SK-N-SH treated with all-trans-retinoic acid at 6 μM for 48 hours (cell line): ENCODE results near the gene ZCWPW2.

ENCODE experiments used
- ATAC-seq: fragments of 200-7000 bp; cut with Tn5 transposase; 3 replicates; pipeline ENCODE4 v1.9.1; 2020; ENCODE audit warnings: mild to moderate bottlenecking, moderate library complexity
- ARNTL ChIP-seq: fragments of 450-650 bp; formaldehyde crosslinking; IDR thresholded peaks from 2 replicates; pipeline ENCODE4 v1.5.0; 2020; ENCODE audit warnings: low read depth, mild to moderate bottlenecking, moderate library complexity, borderline replicate concordance
- BACH2 ChIP-seq: fragments of 250-450 bp; sonication (Bioruptor Pico); IDR thresholded peaks from 2 replicates; pipeline ENCODE4 v1.9.0; 2021; ENCODE audit warnings: mild to moderate bottlenecking, borderline replicate concordance
- CSDC2 ChIP-seq: fragments of 250-450 bp; sonication (Bioruptor Pico); IDR thresholded peaks from 2 replicates; pipeline ENCODE4 v1.5.0; 2020; ENCODE audit warnings: mild to moderate bottlenecking, moderate library complexity
- ESRRG ChIP-seq: fragments of 250-450 bp; sonication (Bioruptor Pico); IDR thresholded peaks from 2 replicates; pipeline ENCODE4 v1.6.1; 2021; ENCODE audit warnings: mild to moderate bottlenecking
- GLIS3 ChIP-seq: fragments of 250-450 bp; sonication (Bioruptor Pico); IDR thresholded peaks from 2 replicates; pipeline ENCODE4 v1.5.0; 2020; ENCODE audit warnings: mild to moderate bottlenecking, moderate library complexity
- ISL1 ChIP-seq: fragments of 250-450 bp; sonication (Bioruptor Pico); IDR thresholded peaks from 2 replicates; pipeline ENCODE4 v2.1.2; 2022; ENCODE audit warnings: mild to moderate bottlenecking, moderate library complexity
- OSR1 ChIP-seq: fragments of 250-450 bp; sonication (Bioruptor Pico); IDR thresholded peaks from 2 replicates; pipeline ENCODE4 v1.8.0; 2022; ENCODE audit warnings: moderate library complexity, mild to moderate bottlenecking, inconsistent platforms
- PPARA ChIP-seq: fragments of 250-450 bp; sonication (Bioruptor Pico); IDR thresholded peaks from 2 replicates; pipeline ENCODE4 v1.5.0; 2020; ENCODE audit warnings: mild to moderate bottlenecking, borderline replicate concordance
- RARB ChIP-seq: fragments of 250-450 bp; sonication (Bioruptor Pico); IDR thresholded peaks from 2 replicates; pipeline ENCODE4 v1.8.0; 2021; ENCODE audit warnings: mild to moderate bottlenecking, moderate library complexity
- SNAI2 ChIP-seq: fragments of 250-450 bp; sonication (Bioruptor Pico); IDR thresholded peaks from 2 replicates; pipeline ENCODE4 v1.5.0; 2020; ENCODE audit warnings: mild to moderate bottlenecking, moderate library complexity
- TCF4 ChIP-seq: fragments of 250-450 bp; sonication (Bioruptor Pico); IDR thresholded peaks from 2 replicates; pipeline ENCODE4 v1.8.0; 2021; ENCODE audit warnings: mild to moderate bottlenecking, moderate library complexity, borderline replicate concordance
- TOX ChIP-seq: fragments of 250-450 bp; sonication (Bioruptor Pico); IDR thresholded peaks from 2 replicates; pipeline ENCODE4 v1.8.0; 2021; ENCODE audit warnings: mild to moderate bottlenecking, moderate library complexity, borderline replicate concordance
- ZC3H10 ChIP-seq: fragments of 250-450 bp; sonication (Bioruptor Pico); IDR thresholded peaks from 2 replicates; pipeline ENCODE4 v1.5.1; 2021; ENCODE audit warnings: mild to moderate bottlenecking, moderate library complexity
- ZFP30 ChIP-seq: fragments of 450-650 bp; formaldehyde crosslinking; IDR thresholded peaks from 2 replicates; pipeline ENCODE4 v1.5.0; 2022; ENCODE audit warnings: mild to moderate bottlenecking, moderate library complexity
- ZNF70 ChIP-seq: fragments of 450-650 bp; formaldehyde crosslinking; IDR thresholded peaks from 2 replicates; pipeline ENCODE4 v1.5.0; 2020; ENCODE audit warnings: mild to moderate bottlenecking, moderate library complexity
- ZNF8 ChIP-seq: fragments of 450-650 bp; formaldehyde crosslinking; IDR thresholded peaks from 2 replicates; pipeline ENCODE4 v1.5.0; 2020; ENCODE audit warnings: mild to moderate bottlenecking, moderate library complexity
- TF ChIP-seq, protein P1 (sequence below): fragments of 250-450 bp; sonication (Bioruptor Pico); IDR thresholded peaks from 2 replicates; pipeline ENCODE4 v1.8.0; 2020; ENCODE audit warnings: mild to moderate bottlenecking, moderate library complexity, borderline replicate concordance
- TF ChIP-seq, protein P2 (sequence below): fragments of 250-450 bp; sonication (Bioruptor Pico); IDR thresholded peaks from 2 replicates; pipeline ENCODE4 v1.5.0; 2020; ENCODE audit warnings: mild to moderate bottlenecking, moderate library complexity
- TF ChIP-seq, protein P3 (sequence below): fragments of 250-450 bp; sonication (Bioruptor Pico); IDR thresholded peaks from 2 replicates; pipeline ENCODE4 v1.5.1; 2020; ENCODE audit warnings: low read depth, mild to moderate bottlenecking, moderate library complexity
- TF ChIP-seq, protein P4 (sequence below): fragments of 250-450 bp; sonication (Bioruptor Pico); IDR thresholded peaks from 2 replicates; pipeline ENCODE4 v1.5.1; 2021; ENCODE audit warnings: mild to moderate bottlenecking, moderate library complexity
- TF ChIP-seq, protein P5 (sequence below): fragments of 250-450 bp; sonication (Bioruptor Pico); IDR thresholded peaks from 2 replicates; pipeline ENCODE4 v1.8.0; 2021; ENCODE audit warnings: low read depth, mild to moderate bottlenecking, moderate library complexity, borderline replicate concordance

ZCWPW2 gene

DNA sequence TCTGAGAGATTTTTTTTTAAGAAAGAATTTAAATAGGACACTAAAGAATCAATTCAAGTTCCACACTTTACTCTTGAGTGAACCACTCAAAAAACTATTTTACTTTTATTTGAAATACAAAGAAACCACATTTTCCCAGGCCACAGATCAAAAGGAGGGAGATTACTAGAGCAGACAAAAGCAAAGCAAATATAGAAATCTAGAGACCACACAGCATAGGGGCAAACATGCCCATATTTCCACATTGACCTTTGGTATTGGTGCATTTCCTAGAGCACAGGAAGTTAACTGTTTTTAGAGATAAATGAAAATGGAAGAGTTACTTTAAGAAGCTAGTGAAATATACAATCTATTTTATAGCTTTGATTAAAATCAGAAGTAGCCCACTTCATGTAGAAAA lies 27.5 kb upstream of the ZCWPW2 start:
- TF ChIP-seq, protein P1, sequence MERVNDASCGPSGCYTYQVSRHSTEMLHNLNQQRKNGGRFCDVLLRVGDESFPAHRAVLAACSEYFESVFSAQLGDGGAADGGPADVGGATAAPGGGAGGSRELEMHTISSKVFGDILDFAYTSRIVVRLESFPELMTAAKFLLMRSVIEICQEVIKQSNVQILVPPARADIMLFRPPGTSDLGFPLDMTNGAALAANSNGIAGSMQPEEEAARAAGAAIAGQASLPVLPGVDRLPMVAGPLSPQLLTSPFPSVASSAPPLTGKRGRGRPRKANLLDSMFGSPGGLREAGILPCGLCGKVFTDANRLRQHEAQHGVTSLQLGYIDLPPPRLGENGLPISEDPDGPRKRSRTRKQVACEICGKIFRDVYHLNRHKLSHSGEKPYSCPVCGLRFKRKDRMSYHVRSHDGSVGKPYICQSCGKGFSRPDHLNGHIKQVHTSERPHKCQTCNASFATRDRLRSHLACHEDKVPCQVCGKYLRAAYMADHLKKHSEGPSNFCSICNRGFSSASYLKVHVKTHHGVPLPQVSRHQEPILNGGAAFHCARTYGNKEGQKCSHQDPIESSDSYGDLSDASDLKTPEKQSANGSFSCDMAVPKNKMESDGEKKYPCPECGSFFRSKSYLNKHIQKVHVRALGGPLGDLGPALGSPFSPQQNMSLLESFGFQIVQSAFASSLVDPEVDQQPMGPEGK (CRISPR knock-in tag): no peak
- TF ChIP-seq GLIS3 (CRISPR knock-in tag) (no peak), SNAI2 (CRISPR knock-in tag) (no peak), ZNF8 (CRISPR knock-in tag) (no peak), OSR1 (no peak), BACH2 (CRISPR knock-in tag) (no peak), ARNTL (CRISPR knock-in tag) (no peak), ZFP30 (CRISPR knock-in tag) (no peak), TOX (no peak), CSDC2 (no peak), ESRRG (CRISPR knock-in tag) (no peak), TCF4 (CRISPR knock-in tag) (no peak), RARB (CRISPR knock-in tag) (no peak)
- TF ChIP-seq, protein P2, sequence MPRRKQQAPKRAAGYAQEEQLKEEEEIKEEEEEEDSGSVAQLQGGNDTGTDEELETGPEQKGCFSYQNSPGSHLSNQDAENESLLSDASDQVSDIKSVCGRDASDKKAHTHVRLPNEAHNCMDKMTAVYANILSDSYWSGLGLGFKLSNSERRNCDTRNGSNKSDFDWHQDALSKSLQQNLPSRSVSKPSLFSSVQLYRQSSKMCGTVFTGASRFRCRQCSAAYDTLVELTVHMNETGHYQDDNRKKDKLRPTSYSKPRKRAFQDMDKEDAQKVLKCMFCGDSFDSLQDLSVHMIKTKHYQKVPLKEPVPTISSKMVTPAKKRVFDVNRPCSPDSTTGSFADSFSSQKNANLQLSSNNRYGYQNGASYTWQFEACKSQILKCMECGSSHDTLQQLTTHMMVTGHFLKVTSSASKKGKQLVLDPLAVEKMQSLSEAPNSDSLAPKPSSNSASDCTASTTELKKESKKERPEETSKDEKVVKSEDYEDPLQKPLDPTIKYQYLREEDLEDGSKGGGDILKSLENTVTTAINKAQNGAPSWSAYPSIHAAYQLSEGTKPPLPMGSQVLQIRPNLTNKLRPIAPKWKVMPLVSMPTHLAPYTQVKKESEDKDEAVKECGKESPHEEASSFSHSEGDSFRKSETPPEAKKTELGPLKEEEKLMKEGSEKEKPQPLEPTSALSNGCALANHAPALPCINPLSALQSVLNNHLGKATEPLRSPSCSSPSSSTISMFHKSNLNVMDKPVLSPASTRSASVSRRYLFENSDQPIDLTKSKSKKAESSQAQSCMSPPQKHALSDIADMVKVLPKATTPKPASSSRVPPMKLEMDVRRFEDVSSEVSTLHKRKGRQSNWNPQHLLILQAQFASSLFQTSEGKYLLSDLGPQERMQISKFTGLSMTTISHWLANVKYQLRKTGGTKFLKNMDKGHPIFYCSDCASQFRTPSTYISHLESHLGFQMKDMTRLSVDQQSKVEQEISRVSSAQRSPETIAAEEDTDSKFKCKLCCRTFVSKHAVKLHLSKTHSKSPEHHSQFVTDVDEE (CRISPR knock-in tag): no peak
- TF ChIP-seq, protein P3, sequence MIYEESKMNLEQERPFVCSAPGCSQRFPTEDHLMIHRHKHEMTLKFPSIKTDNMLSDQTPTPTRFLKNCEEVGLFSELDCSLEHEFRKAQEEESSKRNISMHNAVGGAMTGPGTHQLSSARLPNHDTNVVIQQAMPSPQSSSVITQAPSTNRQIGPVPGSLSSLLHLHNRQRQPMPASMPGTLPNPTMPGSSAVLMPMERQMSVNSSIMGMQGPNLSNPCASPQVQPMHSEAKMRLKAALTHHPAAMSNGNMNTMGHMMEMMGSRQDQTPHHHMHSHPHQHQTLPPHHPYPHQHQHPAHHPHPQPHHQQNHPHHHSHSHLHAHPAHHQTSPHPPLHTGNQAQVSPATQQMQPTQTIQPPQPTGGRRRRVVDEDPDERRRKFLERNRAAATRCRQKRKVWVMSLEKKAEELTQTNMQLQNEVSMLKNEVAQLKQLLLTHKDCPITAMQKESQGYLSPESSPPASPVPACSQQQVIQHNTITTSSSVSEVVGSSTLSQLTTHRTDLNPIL (CRISPR knock-in tag): no peak
- TF ChIP-seq, protein P4, sequence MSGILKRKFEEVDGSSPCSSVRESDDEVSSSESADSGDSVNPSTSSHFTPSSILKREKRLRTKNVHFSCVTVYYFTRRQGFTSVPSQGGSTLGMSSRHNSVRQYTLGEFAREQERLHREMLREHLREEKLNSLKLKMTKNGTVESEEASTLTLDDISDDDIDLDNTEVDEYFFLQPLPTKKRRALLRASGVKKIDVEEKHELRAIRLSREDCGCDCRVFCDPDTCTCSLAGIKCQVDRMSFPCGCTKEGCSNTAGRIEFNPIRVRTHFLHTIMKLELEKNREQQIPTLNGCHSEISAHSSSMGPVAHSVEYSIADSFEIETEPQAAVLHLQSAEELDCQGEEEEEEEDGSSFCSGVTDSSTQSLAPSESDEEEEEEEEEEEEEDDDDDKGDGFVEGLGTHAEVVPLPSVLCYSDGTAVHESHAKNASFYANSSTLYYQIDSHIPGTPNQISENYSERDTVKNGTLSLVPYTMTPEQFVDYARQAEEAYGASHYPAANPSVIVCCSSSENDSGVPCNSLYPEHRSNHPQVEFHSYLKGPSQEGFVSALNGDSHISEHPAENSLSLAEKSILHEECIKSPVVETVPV (CRISPR knock-in tag): no peak
- ATAC-seq: no peak

DNA sequence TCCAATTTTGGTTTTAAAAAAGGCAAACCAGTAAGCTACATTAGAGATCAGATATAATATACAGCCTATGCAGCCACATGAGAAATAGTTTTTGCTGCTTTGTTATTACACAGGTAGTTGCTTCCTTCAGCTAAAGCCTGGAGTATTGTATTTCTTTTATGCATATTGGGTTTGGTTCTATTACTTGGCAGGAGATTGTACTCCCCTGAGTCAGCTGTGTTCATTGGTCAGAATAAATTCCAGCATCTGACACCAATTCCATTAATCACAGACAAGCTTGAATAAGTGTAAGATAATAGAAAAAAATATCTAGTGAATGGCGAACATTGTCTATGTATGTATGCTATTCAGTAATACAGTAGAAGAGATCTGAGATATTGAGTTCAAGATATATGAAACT lies 26.1 kb upstream of the ZCWPW2 start:
- peak; percentile 50 for ATAC-seq

More for the DNA sequence above, 26.1 kb upstream of the ZCWPW2 start:
- TF ChIP-seq, protein P5, sequence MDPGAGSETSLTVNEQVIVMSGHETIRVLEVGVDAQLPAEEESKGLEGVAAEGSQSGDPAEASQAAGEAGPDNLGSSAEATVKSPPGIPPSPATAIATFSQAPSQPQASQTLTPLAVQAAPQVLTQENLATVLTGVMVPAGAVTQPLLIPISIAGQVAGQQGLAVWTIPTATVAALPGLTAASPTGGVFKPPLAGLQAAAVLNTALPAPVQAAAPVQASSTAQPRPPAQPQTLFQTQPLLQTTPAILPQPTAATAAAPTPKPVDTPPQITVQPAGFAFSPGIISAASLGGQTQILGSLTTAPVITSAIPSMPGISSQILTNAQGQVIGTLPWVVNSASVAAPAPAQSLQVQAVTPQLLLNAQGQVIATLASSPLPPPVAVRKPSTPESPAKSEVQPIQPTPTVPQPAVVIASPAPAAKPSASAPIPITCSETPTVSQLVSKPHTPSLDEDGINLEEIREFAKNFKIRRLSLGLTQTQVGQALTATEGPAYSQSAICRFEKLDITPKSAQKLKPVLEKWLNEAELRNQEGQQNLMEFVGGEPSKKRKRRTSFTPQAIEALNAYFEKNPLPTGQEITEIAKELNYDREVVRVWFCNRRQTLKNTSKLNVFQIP (CRISPR knock-in tag): no peak
- TF ChIP-seq ZC3H10 (CRISPR knock-in tag) (no peak), ARNTL (CRISPR knock-in tag) (no peak), PPARA (no peak), SNAI2 (CRISPR knock-in tag) (no peak), ZNF70 (CRISPR knock-in tag) (no peak), ISL1 (CRISPR knock-in tag) (no peak), GLIS3 (CRISPR knock-in tag) (no peak), ZFP30 (CRISPR knock-in tag) (no peak), TCF4 (CRISPR knock-in tag) (no peak)
- TF ChIP-seq, protein P1 (CRISPR knock-in tag): no peak
- TF ChIP-seq, all 23 proteins: peak for 0
